MM.1S (cell line): Measurements from ENCODE around the gene HSP90AB1.
A peak's percentile ranks its signal among the peaks of the same experiment; 100 is the strongest.

ENCODE experiments used
- CTCF ChIP-seq: fragments of 300-600 bp; sonication (generic); IDR thresholded peaks from 2 replicates; pipeline ENCODE4 v1.5.1; 2016; ENCODE audit warnings: antibody characterized with exemption, low read length, mixed read lengths
- EZH2 ChIP-seq: fragments of 300-600 bp; sonication (generic); optimal IDR thresholded peaks from 2 replicates; pipeline ENCODE3; 2017; ENCODE audit warnings: low read depth, mild to moderate bottlenecking, antibody characterized with exemption, low read length, mixed read lengths

DNA sequence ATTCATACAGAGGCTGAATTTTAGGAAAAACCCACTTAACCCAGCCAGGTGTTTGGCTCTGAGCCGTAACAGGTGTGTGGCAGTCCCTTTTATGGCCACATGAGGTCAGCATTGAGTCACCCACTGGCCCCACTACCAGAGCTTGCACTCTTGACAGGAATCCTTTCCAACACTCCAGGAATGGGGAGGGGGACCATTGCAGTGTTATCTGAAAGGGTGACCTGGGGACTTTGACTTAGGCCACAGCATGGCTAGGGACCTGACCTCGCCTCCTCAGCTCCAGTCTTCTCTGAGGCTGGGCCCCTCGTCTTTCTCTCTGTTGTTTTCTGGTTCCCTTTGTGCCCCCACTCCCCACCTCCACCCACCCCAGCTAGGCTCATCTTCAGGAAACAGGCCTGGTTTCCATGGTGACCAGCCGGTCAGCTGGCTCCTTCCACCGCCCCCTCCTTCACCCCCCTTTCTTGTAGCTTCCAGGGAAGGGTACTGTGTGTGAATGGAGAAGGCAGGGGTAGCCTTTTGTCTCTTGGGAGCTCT is 21.3 kb downstream of the HSP90AB1 start:
- peak; percentile 93 for TF ChIP-seq CTCF
- no peak for TF ChIP-seq EZH2
